Activated gamma-delta T cell treated with Interleukin-2 at 50 U/mL for 16 hours (primary cell): ENCODE measurements around the gene ASCL3.
"Not testable (repeated sequence)": the region's sequence is repeated elsewhere in the genome, so short reads cannot be mapped to it uniquely, and the experiment has no call there.

ENCODE experiments used
- DNase-seq: peaks from one replicate; pipeline ENCODE4 v3.0.0-alpha.2; 2020

The ASCL3 gene, protein sequence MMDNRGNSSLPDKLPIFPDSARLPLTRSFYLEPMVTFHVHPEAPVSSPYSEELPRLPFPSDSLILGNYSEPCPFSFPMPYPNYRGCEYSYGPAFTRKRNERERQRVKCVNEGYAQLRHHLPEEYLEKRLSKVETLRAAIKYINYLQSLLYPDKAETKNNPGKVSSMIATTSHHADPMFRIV

DNA sequence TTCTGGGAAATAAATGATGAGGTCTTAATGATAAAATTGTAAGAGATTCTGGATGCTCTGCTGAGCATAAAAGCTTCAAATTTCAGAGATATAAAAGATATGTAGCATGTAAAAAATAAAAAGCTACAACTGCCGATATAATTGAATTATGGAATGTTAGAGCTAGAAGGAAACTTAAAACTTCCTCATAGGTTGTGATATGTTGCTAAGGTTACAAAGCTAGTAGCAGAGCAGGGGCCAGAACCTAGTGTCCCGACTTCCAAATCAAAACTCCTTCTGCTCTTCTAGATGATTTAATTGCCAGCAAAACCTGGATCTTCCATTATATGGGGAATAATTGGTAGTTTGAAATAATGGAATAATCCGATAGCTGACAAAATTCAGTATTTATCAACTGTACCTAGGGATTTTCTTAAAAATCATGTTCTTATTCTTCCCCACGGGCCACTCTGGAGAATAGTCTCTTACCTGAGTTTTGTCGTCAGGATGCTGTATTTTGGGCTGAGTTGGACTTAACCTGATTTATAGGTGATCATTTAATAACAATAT lies at the start of gene ASCL3:
TSS of gene ASCL3 (minus strand) at position 499 of the 549 bp plus-strand sequence. CDS start 4,855 bp downstream, outside the sequence.
- DNase-seq, result no peak

DNA sequence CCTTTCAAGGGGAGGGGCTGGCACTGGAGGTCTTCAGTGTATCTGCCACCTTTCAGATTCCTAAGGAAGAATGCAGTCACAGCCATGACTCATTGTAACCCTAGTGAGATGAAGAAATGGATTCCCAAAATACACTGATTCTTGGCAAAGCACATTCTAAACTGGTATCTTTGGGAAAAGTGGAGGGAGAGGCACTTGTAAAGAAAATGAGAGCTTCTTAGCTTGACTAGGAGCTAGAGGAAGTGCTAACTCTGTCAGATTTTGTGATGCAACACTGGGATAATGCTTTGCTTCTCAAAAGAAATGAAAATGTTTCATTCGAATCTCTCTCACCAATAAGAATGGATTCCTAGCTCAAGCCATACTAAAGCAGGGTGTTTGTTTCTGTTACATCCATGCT lies 46.6 kb upstream of the ASCL3 start:
- no peak for DNase-seq

DNA sequence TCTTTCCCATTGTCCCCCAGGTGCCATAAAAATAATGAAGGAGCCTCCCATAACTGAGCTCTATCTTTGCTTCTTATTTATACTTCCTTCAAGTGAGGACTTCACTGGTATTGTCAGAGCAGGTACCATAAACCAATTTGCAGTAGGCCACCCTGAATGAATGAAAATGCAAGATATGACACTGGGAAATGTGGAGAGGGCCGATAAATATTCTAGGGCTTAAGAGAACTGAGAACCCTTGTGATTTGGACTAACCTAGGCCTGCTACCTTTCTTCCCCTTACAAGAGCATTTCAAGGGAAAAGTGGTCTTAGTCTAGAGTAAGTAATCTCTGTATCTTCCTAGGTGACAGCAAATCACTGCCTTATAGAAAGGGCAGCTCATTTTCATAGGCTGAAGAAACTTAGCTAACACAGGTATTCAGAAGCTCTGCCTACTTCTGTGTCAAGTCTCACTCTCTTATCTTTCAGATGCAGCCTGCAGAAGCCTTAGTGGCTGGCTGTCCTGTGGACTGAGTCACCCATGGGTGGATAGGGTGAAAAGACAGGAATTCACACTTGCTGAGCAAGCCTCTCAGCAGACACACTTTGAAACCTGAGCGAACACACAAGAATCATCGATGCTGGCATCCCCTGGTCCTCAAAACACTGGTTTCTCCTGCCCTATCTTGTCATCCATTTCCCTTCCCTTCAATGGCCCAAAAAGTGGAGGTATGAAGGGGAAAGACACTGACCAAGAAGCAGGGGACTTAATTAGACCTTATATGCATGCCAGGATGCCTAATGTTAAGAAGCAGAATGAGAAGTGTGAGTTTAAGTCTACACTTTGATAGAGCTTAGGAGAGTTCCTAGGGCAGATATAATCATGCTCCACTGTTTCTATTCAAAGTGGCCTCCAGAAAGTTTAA lies 45.8 kb upstream of the ASCL3 start:
- no peak for DNase-seq

DNA sequence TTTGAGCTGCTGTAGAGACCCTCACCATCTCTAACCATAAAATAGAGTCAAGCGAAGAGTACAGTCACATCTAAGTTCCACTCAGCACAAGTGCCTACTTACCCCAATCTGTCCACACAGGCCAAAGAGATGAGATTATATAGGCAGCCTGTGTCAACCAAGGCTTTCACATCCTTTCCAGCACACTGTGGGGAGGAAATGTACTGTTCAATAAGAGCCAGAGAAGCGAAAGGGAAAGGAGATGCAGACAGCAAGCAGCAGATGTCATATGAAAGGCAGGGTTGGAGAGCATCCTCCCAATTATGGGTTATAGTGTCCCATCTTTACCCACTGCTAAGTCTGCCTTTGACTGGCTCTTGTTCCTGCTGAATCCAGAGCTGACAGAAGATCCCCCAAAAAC lies 44.6 kb upstream of the ASCL3 start:
- no peak for DNase-seq

DNA sequence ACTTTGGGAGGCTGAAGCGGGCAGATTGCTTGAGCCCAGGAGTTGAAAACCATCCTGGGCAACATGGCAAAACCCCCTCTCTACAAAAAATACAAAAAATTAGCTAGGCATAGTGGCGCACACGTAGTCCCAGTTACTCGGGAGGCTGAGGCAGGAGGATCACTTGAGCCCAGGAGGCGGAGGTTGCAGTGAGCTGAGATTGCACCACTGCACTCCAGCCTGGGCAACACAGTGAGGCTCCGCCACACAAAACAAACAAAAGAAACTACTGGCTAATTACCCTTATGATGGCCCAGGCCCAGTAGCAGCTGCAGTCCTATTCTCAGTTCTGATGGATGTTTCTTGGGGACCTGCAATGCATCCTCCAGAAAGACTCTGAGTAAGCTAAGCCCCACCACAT lies 44.0 kb upstream of the ASCL3 start:
- DNase-seq, result not testable (repeated sequence)

DNA sequence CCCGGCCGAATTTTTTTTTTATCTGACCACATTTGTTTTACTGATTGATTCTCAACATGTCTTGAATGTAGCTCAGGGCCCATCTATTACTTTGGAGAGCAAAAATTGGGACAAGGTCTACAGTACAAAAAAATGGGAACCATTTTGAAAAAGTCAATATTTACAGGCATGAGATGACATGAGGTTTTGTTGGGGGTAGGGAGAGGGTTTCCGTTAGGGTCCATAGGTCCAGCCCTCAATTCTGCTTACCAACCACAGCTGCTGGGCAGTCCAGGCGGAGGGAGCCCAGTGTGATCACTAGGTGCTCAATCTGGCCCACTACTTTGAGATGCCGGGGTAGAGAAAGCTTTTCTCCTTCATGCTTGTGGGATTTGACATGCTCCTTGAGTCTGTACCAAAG lies 42.6 kb upstream of the ASCL3 start:
- no peak for DNase-seq

DNA sequence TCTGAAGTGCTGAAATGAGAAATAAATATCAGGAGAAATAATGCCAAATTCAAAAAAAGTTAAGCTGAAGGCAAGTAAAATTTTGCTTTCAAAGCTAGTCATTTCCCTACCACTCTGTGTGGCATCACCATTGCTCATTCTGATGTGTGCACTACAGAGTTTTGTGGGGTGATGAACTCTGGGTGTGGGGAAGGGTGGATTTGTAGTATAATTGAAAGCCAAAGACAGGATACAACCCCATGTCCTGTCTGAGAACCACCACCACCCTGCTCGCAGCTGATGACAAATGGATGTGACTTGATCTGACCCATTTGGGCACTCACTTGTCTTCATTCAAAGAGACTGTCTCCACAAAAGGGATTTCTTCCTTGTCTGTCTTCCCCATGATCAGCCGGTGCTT lies 40.7 kb upstream of the ASCL3 start:
- no peak for DNase-seq

DNA sequence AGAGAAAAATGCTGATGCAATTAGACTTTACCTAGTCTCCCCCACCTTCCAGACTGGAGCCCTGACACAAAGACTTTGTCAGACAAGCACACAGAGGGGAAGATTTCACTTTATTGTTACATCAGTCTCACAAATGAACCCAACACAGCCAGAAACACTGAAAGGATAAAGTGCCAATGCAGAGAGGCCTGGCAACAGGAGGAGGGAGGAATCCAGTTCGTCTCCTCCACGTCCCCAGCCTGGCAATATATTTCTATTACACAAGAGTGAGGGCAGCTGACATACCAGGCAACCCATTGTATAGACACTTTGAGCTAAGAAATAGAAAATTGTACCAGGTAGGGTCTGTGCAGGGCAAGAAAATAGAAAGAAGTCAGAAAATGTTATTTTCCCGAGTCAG lies 37.7 kb upstream of the ASCL3 start:
- no peak for DNase-seq

DNA sequence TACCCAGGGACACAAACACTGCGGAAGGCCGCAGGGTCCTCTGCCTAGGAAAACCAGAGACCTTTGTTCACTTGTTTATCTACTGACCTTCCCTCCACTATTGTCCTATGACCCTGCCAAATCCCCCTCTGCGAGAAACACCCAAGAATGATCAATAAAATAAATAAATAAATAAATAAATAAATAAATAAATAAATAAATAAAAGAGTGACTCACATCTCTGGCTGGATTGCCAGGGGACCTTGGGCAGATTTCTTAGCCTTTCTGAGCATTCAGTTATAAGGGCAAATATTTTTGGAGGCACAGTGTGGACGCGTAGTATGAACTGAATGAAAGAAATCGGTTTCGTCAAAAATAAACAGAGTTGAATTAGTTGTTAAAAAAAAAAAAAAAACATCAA lies 36.5 kb upstream of the ASCL3 start:
- not testable (repeated sequence) for DNase-seq

DNA sequence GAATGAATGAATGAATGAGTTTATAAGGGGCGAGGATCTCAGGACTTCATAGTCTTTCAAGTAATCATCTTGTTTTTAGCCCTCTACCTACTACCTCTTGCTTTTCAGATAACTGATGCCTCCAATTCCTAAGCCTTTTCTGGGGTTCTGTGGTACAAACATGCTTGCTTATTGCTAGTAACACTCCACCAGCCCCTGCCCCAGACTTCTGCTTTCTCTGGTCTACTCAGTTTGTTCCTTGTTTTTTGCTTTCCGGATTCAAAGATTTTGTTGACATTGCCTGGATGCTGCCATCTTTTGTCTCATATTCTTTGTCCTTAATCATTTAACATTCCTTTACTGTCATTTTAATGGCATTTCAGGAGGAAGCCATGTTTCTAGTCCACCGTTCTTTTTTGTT lies 30.3 kb upstream of the ASCL3 start:
- no peak for DNase-seq

DNA sequence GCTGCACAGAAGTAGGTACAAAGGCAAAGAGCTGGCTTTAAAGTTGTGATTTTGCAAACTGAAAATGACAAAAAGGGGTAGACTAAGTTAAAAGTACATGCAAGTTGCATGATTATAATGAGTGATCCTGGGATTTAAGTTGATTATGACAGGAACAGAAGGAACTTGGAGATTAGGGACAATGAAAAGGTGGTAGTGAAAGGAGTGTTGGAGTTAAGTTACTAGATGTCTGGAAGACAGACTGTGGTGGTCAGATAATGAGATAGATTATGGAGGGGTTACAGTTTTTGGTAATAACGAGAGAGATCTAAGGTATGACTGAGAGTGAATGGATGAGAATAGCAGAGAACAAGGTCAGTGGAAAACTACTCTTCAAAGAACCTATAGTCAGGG lies 29.1 kb upstream of the ASCL3 start:
- no peak for DNase-seq

DNA sequence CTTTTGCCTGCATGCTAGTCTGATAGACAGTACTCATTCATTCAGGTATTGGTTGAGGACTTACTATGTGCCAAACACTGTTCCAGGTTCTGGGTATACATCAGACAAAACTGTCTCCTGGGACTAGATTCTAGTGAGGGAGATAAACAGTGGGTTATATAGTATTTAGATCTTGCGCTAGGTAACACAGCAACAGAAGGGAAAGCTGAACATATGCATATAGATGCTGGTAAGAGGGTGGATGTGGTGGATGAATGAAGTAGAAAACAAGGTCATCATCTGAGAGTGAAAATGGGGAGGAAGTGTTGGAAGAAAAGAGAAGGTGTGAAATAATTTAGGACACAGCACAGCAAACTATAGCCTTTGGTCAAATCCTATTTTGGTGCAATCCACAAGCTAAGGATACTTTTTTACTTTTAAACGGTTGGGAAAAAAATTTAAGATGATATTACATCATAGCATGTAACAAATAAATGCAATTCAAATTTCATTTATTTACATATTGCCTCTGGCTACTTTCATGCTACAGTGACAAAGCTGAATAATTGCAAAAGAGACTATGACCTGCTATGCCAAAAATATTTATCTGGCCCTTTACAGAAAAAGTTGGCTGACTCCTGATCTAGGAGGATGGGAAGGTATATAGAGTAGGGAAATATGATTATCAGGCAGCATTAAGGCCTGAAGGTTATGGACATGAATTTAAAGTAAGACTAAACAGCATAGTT lies 28.5 kb upstream of the ASCL3 start:
- DNase-seq, result no peak

DNA sequence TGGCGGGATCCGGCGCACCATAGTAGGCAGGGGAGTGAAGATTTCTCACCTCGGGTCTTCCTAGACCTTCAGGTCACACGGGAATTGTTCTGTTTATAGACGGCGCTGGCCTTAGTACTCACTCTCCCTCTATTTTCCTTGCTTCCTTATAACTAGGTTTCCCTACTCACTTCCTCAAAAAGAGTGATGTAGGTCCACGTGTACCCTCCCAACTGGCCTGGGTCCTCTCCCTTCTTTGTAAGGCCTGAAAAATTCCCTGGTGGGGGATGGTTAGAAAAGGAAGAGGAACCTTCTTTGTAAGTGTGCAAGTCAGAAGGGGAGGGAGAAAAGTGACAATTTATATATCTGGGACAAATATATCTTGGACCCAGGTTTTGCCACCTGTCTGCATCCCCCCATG lies 24.4 kb upstream of the ASCL3 start:
- DNase-seq, result no peak

DNA sequence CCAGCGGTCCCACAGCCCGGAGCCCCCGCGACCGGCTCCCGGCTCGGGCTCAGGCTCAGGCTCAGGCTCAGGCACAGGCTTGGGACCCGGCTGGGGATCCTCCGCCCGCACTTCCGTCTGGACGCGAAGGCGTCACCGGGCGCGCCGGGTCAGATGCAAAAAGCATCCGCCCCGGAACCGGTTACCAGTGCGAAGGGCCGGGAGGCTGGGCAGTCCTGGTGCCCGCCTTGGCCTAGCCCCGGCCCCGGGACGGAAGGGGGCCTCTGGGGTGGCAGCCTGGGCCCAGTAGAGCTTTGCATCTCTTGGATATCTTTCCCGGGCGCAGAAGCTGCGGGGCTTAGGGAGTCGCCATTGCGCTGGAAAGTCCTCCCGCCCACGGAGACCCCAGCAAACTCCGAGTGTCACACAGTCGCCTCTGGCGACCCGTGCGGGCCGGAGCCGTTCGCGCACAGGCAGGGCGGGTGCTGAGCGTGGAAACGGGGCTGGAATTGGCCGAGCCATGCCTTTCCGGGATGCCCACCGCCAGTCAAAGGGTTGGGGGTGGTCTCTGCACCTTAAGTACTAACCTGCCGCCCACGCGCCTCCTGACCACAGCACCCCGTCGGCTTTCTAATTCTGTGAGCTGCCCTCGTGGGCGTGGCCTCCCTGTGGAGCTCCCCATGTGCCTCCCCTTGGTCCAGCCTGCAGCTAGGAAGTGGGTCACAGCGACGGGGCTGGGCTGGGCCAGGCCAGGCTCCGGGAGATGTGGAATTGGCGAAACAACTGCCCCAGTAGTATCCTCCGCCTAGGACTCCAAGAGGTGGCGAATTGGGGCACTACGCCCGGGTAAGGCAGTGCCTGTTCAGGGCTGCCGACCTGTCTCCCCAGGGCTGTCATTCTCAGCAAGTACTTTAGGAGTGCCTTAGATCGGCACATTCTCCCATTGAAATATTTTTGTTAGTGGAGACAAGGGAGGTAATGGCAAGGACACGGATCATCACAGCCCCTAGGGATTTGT lies 21.8 kb upstream of the ASCL3 start, which contains the start of gene TMEM9B:
TSS of gene TMEM9B (minus strand) at position 119 of the 997 bp plus-strand sequence. CDS start 129 bp downstream, outside the sequence.
- peak; percentile 72 for DNase-seq

DNA sequence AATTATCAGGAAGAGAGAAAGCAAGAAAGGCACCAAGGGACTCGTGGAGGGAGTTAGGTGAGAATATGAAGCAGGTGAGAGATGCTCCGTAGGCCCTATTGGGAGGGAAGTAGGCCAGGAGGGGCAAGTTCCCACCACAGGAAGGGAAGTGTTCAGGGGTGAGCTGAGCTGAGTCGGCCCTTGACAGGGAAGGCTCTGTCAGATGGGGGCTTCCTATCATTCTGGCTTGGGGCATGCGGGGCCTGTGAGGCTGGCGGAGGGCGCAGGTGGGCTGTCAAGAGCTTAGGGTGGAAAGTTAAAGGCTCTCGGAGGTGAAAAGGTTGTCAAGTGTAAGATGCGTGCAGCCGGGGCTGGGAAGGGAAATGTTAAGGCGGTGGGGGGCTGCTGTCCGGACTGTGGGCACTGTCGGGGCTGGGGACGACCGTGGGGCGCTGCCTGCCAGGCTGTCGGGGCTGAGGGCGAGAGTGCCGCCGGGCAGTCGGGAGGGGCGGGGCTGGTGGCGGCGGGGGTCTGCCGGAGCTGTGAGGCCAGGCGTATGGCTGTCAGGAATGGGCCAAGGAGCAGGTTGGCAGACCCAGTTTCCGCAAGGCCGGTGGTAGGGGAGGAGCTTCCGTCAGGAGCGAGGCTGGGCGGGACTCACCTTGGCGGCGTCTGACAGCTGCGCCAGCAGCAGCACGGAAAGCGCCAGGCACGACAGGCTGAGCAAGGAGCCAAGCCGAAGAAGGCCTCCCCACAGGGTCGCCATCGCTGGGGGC lies 20.9 kb upstream of the ASCL3 start:
- DNase-seq, result peak; percentile 71

DNA sequence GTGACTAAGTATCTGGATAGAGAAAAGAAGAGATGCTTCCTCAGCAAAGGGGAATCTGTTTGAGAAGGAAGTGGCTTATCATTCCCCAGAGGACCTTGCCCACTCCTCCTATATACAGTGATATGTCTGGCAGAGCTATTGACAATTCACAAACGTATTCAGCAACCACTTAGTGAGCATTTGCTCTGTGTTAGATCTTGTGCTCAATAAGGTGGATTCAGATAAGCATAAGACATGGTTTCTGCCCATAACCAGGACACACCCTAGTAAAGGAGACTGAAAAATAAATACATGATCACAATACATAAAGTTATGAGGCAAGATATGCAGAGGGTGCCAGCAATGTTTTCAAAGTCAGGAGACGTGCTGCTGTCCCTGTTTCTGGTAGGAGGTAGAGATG lies 20.0 kb upstream of the ASCL3 start:
- DNase-seq, result no peak

DNA sequence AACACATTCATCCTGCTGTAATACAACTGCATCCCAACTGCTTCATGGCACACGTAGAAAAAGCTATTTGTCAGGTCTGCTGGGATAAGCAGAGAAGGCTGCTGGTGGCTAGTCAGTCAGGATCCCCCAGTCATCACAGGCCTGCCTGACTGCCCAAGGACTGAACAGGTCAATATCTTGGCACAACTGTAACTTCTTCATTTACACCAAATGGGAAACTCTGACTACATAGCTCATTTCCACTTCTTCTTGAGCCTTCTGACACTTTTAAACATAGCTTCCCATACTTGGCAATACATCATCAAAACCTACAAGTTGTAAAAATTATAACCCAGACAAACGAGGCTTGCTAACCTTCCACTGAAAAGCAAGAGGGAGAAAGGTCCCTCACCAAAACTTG lies 18.6 kb upstream of the ASCL3 start:
- DNase-seq, result no peak

DNA sequence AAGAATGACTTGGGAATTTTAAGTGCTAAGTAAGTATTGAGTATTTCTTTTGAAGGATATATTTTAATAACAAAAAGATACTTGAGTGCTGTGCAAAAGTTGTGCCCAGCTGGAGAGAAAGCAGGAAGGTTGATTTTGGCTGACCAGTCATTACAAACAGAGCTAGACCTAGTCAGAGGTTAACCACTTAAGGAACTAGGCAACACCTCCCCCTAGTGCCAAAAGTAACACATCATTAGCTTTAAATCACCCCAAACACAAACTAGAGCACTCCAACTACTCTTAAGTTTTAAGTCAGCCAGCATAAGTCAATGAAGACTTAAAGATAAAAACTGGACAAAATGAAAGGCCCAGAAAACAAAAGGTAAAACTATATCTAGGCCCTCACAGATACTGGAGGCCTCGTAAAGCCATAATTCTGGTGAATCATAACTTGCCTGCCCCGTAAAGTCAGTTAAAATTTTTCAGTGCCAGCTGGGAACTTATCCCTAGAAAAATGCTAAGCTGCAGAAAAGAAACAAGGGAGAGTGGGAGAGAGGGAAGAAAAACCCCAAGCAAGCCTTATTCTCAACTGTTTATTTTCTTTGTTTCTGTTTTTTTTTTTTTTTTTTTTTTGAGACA lies 16.8 kb upstream of the ASCL3 start:
- DNase-seq, result peak; percentile 10

DNA sequence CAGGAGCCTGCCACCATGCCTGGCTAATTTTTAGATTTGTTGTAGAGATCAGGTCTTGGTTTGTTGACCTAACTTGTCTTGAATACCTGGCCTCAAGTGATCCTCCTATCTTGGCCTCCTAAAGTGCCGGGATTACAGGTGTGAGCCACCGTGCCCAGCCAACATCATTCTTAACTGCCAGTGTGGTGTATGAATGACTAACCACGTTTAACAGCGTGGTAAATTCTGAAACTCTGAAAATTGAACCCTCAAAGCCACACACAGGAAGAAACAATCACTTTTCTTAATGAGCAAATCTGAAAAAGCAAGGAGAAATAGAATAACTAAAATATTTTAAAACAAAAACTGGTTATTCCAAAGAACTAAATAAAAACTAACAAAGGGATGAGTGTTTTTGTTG lies 14.0 kb upstream of the ASCL3 start:
- no peak for DNase-seq

DNA sequence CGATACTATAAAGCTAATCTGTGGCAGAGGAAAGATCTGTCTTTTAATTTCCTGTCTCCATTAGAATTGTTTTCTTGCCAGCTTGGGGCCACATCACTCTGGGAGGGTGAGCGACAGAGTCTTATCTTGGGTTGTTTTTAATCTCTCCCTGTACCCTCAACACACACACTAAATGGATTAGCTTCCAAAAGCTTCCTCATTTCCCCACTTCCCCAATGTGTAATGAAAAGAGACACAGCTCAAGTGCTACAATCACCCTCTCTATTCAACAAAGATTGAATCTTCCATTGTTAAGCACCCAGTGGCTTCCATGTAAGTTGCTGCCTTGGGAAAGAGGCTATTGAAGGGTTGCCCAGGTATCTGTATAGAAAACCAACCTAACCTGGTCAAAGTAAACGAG lies 6.1 kb upstream of the ASCL3 start:
- no peak for DNase-seq
